ENCODE data around the gene CDK15. TPM values are rescaled to one million over a fixed set of nuclear protein-coding genes. Genes with fewer than 3 reads are reported as not detected.
"Not testable (repeated sequence)": the region's sequence is repeated elsewhere in the genome, so short reads cannot be mapped to it uniquely, and the experiment has no call there.

The CDK15 gene
- total and polyA plus RNA-seq, 2 experiments from 2014 or later: 0.27 TPM; not detected in 1

- TF ChIP-seq REST (IDR thresholded peaks at IDR 0.05; ENCODE audit: unreplicated experiment) (no peak), EZH2phosphoT487 (IDR thresholded peaks at IDR 0.05; ENCODE audit: unreplicated experiment) (no peak)
- H3K9me2 ChIP-seq (ENCODE audit: insufficient read depth): no peaks in the 10 kb centered on the region
- no peak overlapping the region for H3K4me3 ChIP-seq
- H3K27ac Mint-ChIP-seq: no peak overlapping the region
- no peak overlapping the region for H3K27ac ChIP-seq (ENCODE audit: low read depth)
- H3F3A ChIP-seq (replicated peaks; ENCODE audit: low read depth): no peaks in the 10 kb centered on the region
- H3K4me1 Mint-ChIP-seq: no peaks in the 10 kb centered on the region
- H4K20me1 ChIP-seq (replicated peaks; ENCODE audit: insufficient read depth): no peaks in the 10 kb centered on the region
- H3K27me3 ChIP-seq (ENCODE audit: insufficient read depth): no peaks in the 10 kb centered on the region
- no peaks in the 10 kb centered on the region for H3K9me3 Mint-ChIP-seq
- peaks cover 7% of the 10 kb centered on the region for H3K79me2 ChIP-seq (replicated peaks; ENCODE audit: insufficient read depth)
- no peaks in the 10 kb centered on the region for H3K27me3 Mint-ChIP-seq (ENCODE audit: insufficient read depth, low read depth, poor library complexity)
- no peak for DNase-seq (ENCODE audit: low spot score)
- H3K36me3 ChIP-seq (ENCODE audit: insufficient read depth): peaks cover 4% of the 10 kb centered on the region; the same call in 1 of the 2 replicates
- H2AFZ ChIP-seq: no peak overlapping the region
- no peak overlapping the region for H3K4me2 ChIP-seq
- ATAC-seq: no peak
- no peak overlapping the region for H3K4me3 Mint-ChIP-seq
- H3K4me1 ChIP-seq (ENCODE audit: insufficient read depth): no peaks in the 10 kb centered on the region
- H3K36me3 Mint-ChIP-seq (ENCODE audit: low read depth): peaks cover 8% of the 10 kb centered on the region
Measured at GRCh38 chr2:201761101-201761500, 45.2 kb upstream of the CDK15 start.

DNA sequence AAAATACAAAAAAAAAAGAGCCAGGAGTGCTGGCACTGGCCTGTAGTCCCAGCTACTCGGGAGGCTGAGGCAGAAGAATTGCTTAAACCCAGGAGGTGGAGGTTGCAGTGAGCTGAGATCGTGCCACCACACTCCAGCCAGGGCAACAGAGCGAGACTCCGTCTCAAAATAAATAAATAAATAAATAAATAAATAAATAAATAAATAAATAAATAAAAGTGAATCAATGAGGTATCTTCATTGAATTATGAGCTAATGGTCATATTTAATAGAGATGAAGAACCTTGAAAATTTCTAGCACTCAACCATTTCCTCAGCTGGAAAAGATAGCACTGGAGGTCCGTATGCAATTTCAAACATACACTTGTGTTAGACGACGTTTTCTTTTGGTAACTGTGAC, 41.9 kb upstream of the CDK15 start:
- H3K27ac Mint-ChIP-seq; H3K9me2 ChIP-seq (ENCODE audit: insufficient read depth); H3K27ac ChIP-seq (ENCODE audit: low read depth); H3K4me3 ChIP-seq; ATAC-seq; H3K27me3 ChIP-seq (ENCODE audit: insufficient read depth); H3K4me1 Mint-ChIP-seq; H3K9me3 Mint-ChIP-seq; H3K4me2 ChIP-seq; H4K20me1 ChIP-seq (replicated peaks; ENCODE audit: insufficient read depth); H3K4me3 Mint-ChIP-seq; H3K36me3 ChIP-seq (ENCODE audit: insufficient read depth); H3K79me2 ChIP-seq (replicated peaks; ENCODE audit: insufficient read depth); H2AFZ ChIP-seq; H3K27me3 Mint-ChIP-seq (ENCODE audit: insufficient read depth, low read depth, poor library complexity); H3K4me1 ChIP-seq (ENCODE audit: insufficient read depth); DNase-seq (ENCODE audit: low spot score); H3F3A ChIP-seq (replicated peaks; ENCODE audit: low read depth): not testable (repeated sequence)
- H3K36me3 Mint-ChIP-seq (ENCODE audit: low read depth): peaks cover 21% of the 10 kb centered on the region

GRCh38 chr2:201765799-201766198, 40.5 kb upstream of the CDK15 start:
- no peak overlapping the region for H3K4me3 Mint-ChIP-seq
- ATAC-seq (no peak), DNase-seq (ENCODE audit: low spot score) (no peak)
- no peaks in the 10 kb centered on the region for H3K27me3 ChIP-seq (ENCODE audit: insufficient read depth)
- H3K36me3 ChIP-seq (ENCODE audit: insufficient read depth): peaks cover 4% of the 10 kb centered on the region; the same call in 1 of the 2 replicates
- H2AFZ ChIP-seq: no peak overlapping the region
- peaks cover 3% of the 10 kb centered on the region; the same call in 1 of the 2 replicates for H4K20me1 ChIP-seq (replicated peaks; ENCODE audit: insufficient read depth)
- H3K4me2 ChIP-seq: no peak overlapping the region
- no peak for TF ChIP-seq ETS1 (IDR thresholded peaks at IDR 0.05)
- no peak for TF ChIP-seq EZH2phosphoT487 (IDR thresholded peaks at IDR 0.05; ENCODE audit: unreplicated experiment)
- TF ChIP-seq ZNF331 (CRISPR knock-in tag; IDR thresholded peaks at IDR 0.05; ENCODE audit: low read depth): no peak
- TF ChIP-seq CREB1 (CRISPR knock-in tag; IDR thresholded peaks at IDR 0.05; ENCODE audit: low read depth): no peak
- no peak for TF ChIP-seq JUNB (IDR thresholded peaks at IDR 0.05; ENCODE audit: unreplicated experiment)
- no peak overlapping the region for H3K27ac ChIP-seq (ENCODE audit: low read depth)
- H3F3A ChIP-seq (replicated peaks; ENCODE audit: low read depth): no peaks in the 10 kb centered on the region
- H3K4me1 ChIP-seq (ENCODE audit: insufficient read depth): no peaks in the 10 kb centered on the region
- no peak overlapping the region for H3K27ac Mint-ChIP-seq
- peaks cover 21% of the 10 kb centered on the region for H3K36me3 Mint-ChIP-seq (ENCODE audit: low read depth)
- no peaks in the 10 kb centered on the region for H3K9me3 Mint-ChIP-seq
- no peaks in the 10 kb centered on the region for H3K9me2 ChIP-seq (ENCODE audit: insufficient read depth)
- no peaks in the 10 kb centered on the region for H3K27me3 Mint-ChIP-seq (ENCODE audit: insufficient read depth, low read depth, poor library complexity)
- no peaks in the 10 kb centered on the region for H3K4me1 Mint-ChIP-seq
- H3K4me3 ChIP-seq: no peak overlapping the region
- peaks cover 21% of the 10 kb centered on the region for H3K79me2 ChIP-seq (replicated peaks; ENCODE audit: insufficient read depth)
